ENCODE measurements around the gene RNF135. TPM values are rescaled to one million over a fixed set of nuclear protein-coding genes. Genes with fewer than 3 reads are reported as not detected.
"Not testable (repeated sequence)": the region's sequence is repeated elsewhere in the genome, so short reads cannot be mapped to it uniquely, and the experiment has no call there.

Gene RNF135
- total RNA-seq, 2 donors from 2014 or later = 13.7 to 18.8 TPM

DNA sequence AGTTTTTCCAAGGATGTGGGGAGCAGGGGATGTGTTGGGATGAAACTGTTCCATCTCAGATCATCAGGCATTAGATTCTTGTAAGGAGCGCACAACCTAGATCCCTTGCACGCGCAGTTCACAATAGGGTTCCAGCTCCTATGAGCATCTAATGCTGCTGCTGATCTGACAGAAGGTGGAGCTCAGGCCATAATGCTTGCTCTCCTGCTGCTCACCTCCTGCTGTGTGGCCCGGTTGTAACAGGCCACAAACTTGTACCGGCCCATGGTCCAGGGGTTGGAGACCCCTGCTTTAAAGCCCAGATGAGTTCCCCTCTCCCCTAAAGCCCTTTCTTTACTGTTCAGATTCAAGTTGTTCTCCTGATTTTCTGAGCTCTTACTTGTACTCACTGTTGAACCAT is 44.8 kb downstream of the RNF135 start:
- ATAC-seq = no peak
- H3K4me1 ChIP-seq = no peaks in the 10 kb centered on the region
- H3K4me3 ChIP-seq = no peak overlapping the region
- TF ChIP-seq CTCF (IDR thresholded peaks at IDR 0.05) (no peak), POLR2A (IDR thresholded peaks at IDR 0.05) (no peak)
- intact Hi-C loops (cut with DNase I) = no loop called here
- DNase-seq = no peak
- no peak overlapping the region for H3K27ac ChIP-seq
- H3K9me3 ChIP-seq = no peaks in the 10 kb centered on the region
- H3K36me3 ChIP-seq (replicated peaks in 1 of 2; ENCODE audit: insufficient read depth in 1 of 2, low read depth in 2 of 2) = no peaks in the 10 kb centered on the region
- 80 to 83% methylated on average over 1 to 5 of the region's 5 CpGs for WGBS, 2 donors
- no peaks in the 10 kb centered on the region for H3K27me3 ChIP-seq

DNA sequence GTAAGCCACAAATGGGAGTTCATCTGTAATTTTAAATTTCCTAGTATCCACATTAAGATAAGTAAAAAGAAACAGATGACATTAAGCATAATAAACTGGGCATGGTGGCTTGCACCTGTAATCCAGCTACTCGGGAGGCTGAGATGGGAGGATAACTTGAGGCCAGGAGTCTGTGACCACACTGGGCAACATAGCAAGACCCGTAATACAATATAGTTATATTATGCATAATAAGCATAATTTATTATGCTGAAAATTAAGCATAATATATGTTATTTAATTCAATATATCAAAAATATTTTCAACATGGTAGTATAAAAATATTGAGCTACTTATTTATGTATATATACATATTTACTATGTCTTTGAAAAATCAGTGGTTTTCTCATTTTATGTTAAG is 48.2 kb downstream of the RNF135 start:
- intact Hi-C loops (cut with DNase I) = no loop called here
- H3K27me3 ChIP-seq = no peaks in the 10 kb centered on the region
- ATAC-seq (no peak), DNase-seq (no peak)
- H3K4me3 ChIP-seq = no peak overlapping the region
- no peak overlapping the region for H3K27ac ChIP-seq
- H3K36me3 ChIP-seq (replicated peaks in 1 of 2; ENCODE audit: insufficient read depth in 1 of 2, low read depth in 2 of 2) = no peaks in the 10 kb centered on the region
- TF ChIP-seq CTCF (IDR thresholded peaks at IDR 0.05) (no peak), POLR2A (IDR thresholded peaks at IDR 0.05) (no peak)
- H3K4me1 ChIP-seq = no peaks in the 10 kb centered on the region
- 94 to 96% methylated on average over 2 of the region's 2 CpGs for WGBS, 2 donors
- H3K9me3 ChIP-seq = no peaks in the 10 kb centered on the region

DNA sequence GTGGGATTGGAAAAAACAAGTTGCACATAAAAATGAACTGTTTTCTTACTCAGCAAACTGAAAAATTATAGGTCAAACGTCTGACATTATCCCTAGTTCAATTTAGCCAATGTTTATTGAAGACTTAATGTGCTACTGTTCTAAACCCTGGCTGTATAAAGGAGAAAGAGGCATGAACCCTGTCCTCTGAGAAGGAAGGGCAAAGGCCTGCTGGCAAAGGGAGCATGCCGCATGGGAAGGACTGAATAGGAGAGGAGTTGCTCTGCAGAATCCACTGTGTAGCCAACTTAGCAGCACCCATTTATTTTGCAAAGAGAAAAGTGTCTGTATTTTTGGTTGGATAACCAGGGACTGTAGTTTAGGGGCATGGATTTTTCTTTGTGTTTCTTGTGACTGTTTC is 52.3 kb downstream of the RNF135 start:
- DNase-seq; H3K4me1 ChIP-seq; H3K27ac ChIP-seq; H3K4me3 ChIP-seq; H3K27me3 ChIP-seq; ATAC-seq; H3K9me3 ChIP-seq; H3K36me3 ChIP-seq (replicated peaks in 1 of 2; ENCODE audit: insufficient read depth in 1 of 2, low read depth in 2 of 2); intact Hi-C loops (cut with DNase I): not testable (repeated sequence)
- 18 to 30% methylated on average over 1 of the region's 2 CpGs for WGBS, 2 donors

DNA sequence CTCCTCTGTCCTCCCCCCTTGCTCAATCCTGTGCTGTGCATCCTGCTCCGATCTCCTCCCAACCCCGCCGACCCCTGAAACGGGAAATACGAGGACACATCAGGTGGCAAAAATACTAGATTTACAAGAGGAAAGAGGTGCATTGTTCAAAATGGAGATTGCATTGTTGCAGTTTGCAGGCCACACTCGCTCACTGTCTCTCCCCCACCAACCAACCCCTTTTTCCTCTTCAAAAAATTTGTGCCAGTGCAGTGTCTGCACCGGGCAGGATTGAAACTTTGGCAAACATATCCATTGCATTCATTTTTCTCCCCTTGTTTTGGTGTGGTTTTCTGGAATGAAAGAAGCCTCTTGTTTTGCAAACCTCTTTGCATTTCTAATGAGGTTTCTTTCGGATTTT is 61.0 kb downstream of the RNF135 start:
- 86 to 87% methylated on average over 8 of the region's 8 CpGs for WGBS, 2 donors
- DNase-seq = no peak
- TF ChIP-seq POLR2A (IDR thresholded peaks at IDR 0.05) (no peak), CTCF (IDR thresholded peaks at IDR 0.05) (no peak)
- Histone ChIP-seq H3K9me3 (no peaks in the 10 kb centered on the region), H3K36me3 (replicated peaks in 1 of 2; ENCODE audit: insufficient read depth in 1 of 2, low read depth in 2 of 2) (no peaks in the 10 kb centered on the region), H3K27me3 (no peaks in the 10 kb centered on the region), H3K4me3 (no peak overlapping the region), H3K4me1 (no peaks in the 10 kb centered on the region), H3K27ac (no peak overlapping the region)
- intact Hi-C loops (cut with DNase I) = no loop called here
- no peak for ATAC-seq

GRCh38 chr17:31035611-31036010 is 64.8 kb downstream of the RNF135 start:
- intact Hi-C loops (cut with DNase I); H3K27ac ChIP-seq; H3K9me3 ChIP-seq; H3K4me3 ChIP-seq; DNase-seq; H3K27me3 ChIP-seq; H3K4me1 ChIP-seq; H3K36me3 ChIP-seq (replicated peaks in 1 of 2; ENCODE audit: insufficient read depth in 1 of 2, low read depth in 2 of 2); ATAC-seq: not testable (repeated sequence)
- 82% methylated on average over 5 of the region's 5 CpGs for WGBS, 2 donors

- ATAC-seq; H3K9me3 ChIP-seq; H3K4me3 ChIP-seq; H3K36me3 ChIP-seq (replicated peaks in 1 of 2; ENCODE audit: insufficient read depth in 1 of 2, low read depth in 2 of 2); intact Hi-C loops (cut with DNase I); H3K4me1 ChIP-seq; DNase-seq; H3K27ac ChIP-seq; H3K27me3 ChIP-seq: not testable (repeated sequence)
- 93 to 97% methylated on average over 7 of the region's 7 CpGs for WGBS, 2 donors
Observed at GRCh38 chr17:31040837-31041236, 70.0 kb downstream of the RNF135 start.

GRCh38 chr17:31042378-31042777 is 71.5 kb downstream of the RNF135 start:
- H3K4me3 ChIP-seq; H3K27me3 ChIP-seq; H3K9me3 ChIP-seq; ATAC-seq; H3K4me1 ChIP-seq; DNase-seq; intact Hi-C loops (cut with DNase I); H3K36me3 ChIP-seq (replicated peaks in 1 of 2; ENCODE audit: insufficient read depth in 1 of 2, low read depth in 2 of 2); H3K27ac ChIP-seq: not testable (repeated sequence)
- WGBS, 2 donors = 74 to 89% methylated on average over 6 of the region's 6 CpGs

DNA sequence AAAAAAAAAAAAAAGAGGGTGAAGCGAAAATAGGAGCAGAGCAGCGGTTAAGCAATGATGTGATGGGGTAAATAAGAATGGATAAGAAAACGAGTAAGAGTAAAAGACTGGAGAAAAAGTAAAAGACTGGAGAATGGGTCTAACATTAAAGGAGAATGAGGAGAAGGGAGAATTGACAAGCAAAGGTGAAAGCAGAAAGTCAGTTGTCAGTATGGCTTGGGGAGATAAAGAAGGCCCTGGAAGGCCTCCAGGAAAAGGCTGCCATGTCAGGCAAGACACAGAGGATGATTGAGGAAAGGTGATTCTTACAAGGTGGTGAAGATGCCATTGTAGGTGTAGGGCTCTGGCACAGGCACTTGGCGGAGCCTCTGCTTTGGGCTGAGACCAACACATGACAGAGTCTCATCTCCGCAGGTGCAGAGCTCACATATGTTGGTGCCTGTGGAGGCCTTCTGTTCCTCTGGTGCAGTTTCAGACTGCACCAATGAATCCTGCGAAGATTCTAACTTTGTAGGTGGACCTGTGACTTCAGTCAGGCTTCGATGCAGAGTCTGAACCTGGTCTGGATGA is 76.1 kb downstream of the RNF135 start:
- 84 to 95% methylated on average over 5 of the region's 7 CpGs for WGBS, 2 donors

More for the DNA sequence above, 76.1 kb downstream of the RNF135 start:
- H3K27ac ChIP-seq; DNase-seq; H3K4me1 ChIP-seq; H3K4me3 ChIP-seq; H3K36me3 ChIP-seq (replicated peaks in 1 of 2; ENCODE audit: insufficient read depth in 1 of 2, low read depth in 2 of 2); H3K9me3 ChIP-seq; intact Hi-C loops (cut with DNase I); H3K27me3 ChIP-seq; ATAC-seq: not testable (repeated sequence)

All from body of pancreas (tissue), 4 donors.